Bronchial epithelial cell (primary cell): Measurements from ENCODE around the gene SIK3. TPM values are rescaled to one million over a fixed set of nuclear protein-coding genes. Genes with fewer than 3 reads are reported as not detected.

Experiments used
- DNase-seq: peaks from one replicate; pipeline ENCODE4 v3.0.0-alpha.2; 2010; ENCODE audit warnings: low read depth
- FAIRE-seq: peaks from 2 replicates; lab custom pipeline; 2011; peaks lifted over from hg19 to GRCh38; lab: Jason Lieb, UNC
- H3K27me3 ChIP-seq: 2 replicates; pipeline ENCODE4 v1.5.1; 2011; ENCODE audit warnings: low read length; ENCODE audit not compliant: control insufficient read depth, insufficient read depth
- H3K36me3 ChIP-seq: 2 replicates; pipeline ENCODE4 v1.5.1; 2011; ENCODE audit warnings: low read length; ENCODE audit not compliant: control insufficient read depth, insufficient read depth
- H3K4me3 ChIP-seq: 2 replicates; pipeline ENCODE4 v1.5.1; 2011; ENCODE audit warnings: mild to moderate bottlenecking, low read depth, low read length, control low read depth
- total RNA-seq: library from RNA; depleted of rRNA; stranded (reverse); fragments of >200 nt; gene quantifications from 2 replicates; pipeline ENCODE4 v1.2.1, GENCODE V29; 2014
- TF ChIP-seq, protein P1 (sequence below): IDR thresholded peaks from 2 replicates; pipeline ENCODE4 v1.5.1; 2011; ENCODE audit warnings: mild to moderate bottlenecking, moderate library complexity, low read length, control low read depth, inconsistent platforms; ENCODE audit not compliant: insufficient read depth, severe bottlenecking

The SIK3 gene
- total RNA-seq, 1 donor from 2014 or later: 6.8 TPM

- H3K36me3 ChIP-seq: peaks cover 6% of the 10 kb centered on the region
- DNase-seq: no peak
- FAIRE-seq: no peak
- H3K4me3 ChIP-seq: no peak overlapping the region
- TF ChIP-seq, protein P1, sequence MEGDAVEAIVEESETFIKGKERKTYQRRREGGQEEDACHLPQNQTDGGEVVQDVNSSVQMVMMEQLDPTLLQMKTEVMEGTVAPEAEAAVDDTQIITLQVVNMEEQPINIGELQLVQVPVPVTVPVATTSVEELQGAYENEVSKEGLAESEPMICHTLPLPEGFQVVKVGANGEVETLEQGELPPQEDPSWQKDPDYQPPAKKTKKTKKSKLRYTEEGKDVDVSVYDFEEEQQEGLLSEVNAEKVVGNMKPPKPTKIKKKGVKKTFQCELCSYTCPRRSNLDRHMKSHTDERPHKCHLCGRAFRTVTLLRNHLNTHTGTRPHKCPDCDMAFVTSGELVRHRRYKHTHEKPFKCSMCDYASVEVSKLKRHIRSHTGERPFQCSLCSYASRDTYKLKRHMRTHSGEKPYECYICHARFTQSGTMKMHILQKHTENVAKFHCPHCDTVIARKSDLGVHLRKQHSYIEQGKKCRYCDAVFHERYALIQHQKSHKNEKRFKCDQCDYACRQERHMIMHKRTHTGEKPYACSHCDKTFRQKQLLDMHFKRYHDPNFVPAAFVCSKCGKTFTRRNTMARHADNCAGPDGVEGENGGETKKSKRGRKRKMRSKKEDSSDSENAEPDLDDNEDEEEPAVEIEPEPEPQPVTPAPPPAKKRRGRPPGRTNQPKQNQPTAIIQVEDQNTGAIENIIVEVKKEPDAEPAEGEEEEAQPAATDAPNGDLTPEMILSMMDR: no peak
- H3K27me3 ChIP-seq: no peaks in the 10 kb centered on the region
Measured at GRCh38 chr11:116875194-116875593, 223.0 kb downstream of the SIK3 start.

- Histone ChIP-seq H3K27me3 (no peaks in the 10 kb centered on the region), H3K36me3 (peaks cover 9% of the 10 kb centered on the region), H3K4me3 (no peak overlapping the region)
- TF ChIP-seq, protein P1: no peak
- FAIRE-seq (no peak), DNase-seq (peak; percentile 18)
Measured at GRCh38 chr11:116874251-116874650, 224.0 kb downstream of the SIK3 start.

GRCh38 chr11:116873381-116873780 is 224.8 kb downstream of the SIK3 start:
- DNase-seq (no peak), FAIRE-seq (no peak)
- Histone ChIP-seq H3K4me3 (no peak overlapping the region), H3K36me3 (peaks cover 9% of the 10 kb centered on the region), H3K27me3 (no peaks in the 10 kb centered on the region)
- TF ChIP-seq, protein P1: no peak

- Histone ChIP-seq H3K36me3 (peaks cover 9% of the 10 kb centered on the region), H3K27me3 (no peaks in the 10 kb centered on the region), H3K4me3 (no peak overlapping the region)
- TF ChIP-seq, protein P1: no peak
- FAIRE-seq (peak; percentile 7), DNase-seq (peak; percentile 88)
Measured at GRCh38 chr11:116871248-116871647, 227.0 kb downstream of the SIK3 start.

DNA sequence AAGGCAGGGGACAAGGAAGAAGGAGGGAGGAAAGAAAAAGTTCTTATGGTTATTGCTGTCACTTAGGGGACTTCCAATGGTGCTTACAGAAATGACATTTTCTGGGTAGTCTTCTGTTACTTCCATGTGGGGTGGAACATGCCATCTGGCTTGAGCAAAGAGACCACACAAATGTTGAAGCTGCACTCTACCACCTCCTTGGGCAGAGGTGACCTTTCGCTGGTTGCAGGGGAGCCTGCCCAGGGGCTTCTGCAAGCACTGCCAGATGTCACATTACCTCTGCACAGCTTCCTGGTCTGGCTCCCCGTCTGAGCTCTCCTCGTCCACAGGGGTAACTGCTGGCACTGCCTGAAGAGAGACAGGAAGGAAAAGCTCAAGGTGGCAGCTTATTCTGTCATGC is 228.2 kb downstream of the SIK3 start:
- Histone ChIP-seq H3K4me3 (no peak overlapping the region), H3K27me3 (no peaks in the 10 kb centered on the region), H3K36me3 (peaks cover 5% of the 10 kb centered on the region)
- no peak for FAIRE-seq
- no peak for DNase-seq
- TF ChIP-seq, protein P1: no peak

DNA sequence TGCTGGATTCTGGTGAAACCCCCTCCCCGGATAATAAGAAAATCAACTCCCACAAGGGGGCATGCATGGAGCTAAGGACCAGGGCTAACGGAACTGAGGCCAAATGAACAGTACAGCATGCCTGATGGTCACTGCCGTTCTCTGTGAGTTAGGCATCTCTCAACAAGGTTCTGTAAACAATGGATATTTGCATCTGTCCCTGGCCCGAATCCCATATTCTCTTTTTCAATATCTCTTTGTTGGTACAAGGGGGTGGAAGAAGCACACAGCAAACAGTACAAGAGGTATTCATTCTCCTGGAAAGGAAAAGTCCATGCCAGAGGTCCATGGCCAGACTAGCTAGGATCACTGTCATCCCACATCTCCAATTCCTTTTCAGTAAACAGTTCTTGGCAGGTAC is 228.6 kb downstream of the SIK3 start:
- Histone ChIP-seq H3K4me3 (no peak overlapping the region), H3K36me3 (peaks cover 4% of the 10 kb centered on the region), H3K27me3 (no peaks in the 10 kb centered on the region)
- DNase-seq (no peak), FAIRE-seq (peak; percentile 84)
- TF ChIP-seq, protein P1: no peak
